Thoracic aorta (tissue), 2 donors: ENCODE results near the gene SIPA1L3. TPM values are rescaled to one million over a fixed set of nuclear protein-coding genes. Genes with fewer than 3 reads are reported as not detected.
A peak's percentile ranks its signal among the peaks of the same experiment; 100 is the strongest.

ENCODE experiments used
- ATAC-seq: fragments of 150-250 bp; one replicate; pipeline ENCODE4 v1.8.0; 2017; ENCODE audit warnings: low read depth; ENCODE audit not compliant: insufficient number of reproducible peaks, low FRiP score
- DNase-seq: peaks from one replicate; pipeline ENCODE4 v3.0.0-alpha.2; 2020; ENCODE audit warnings: low spot score
- H3K27ac ChIP-seq, 2 donors: fragments of 200-600 bp; sonication (generic); 1 replicate in 1 of 2; 2 replicates in 1 of 2; pipeline ENCODE4 v1.5.1; 2016; ENCODE audit warnings: mild to moderate bottlenecking in 2 of 2, moderate library complexity in 2 of 2
- H3K27me3 ChIP-seq: fragments of 200-600 bp; sonication (generic); replicated peaks from 2 replicates; pipeline ENCODE4 v1.6.0; 2016; ENCODE audit warnings: mild to moderate bottlenecking; ENCODE audit not compliant: insufficient read depth
- H3K36me3 ChIP-seq: fragments of 200-600 bp; sonication (generic); one replicate; pipeline ENCODE4 v1.5.1; 2016
- H3K4me1 ChIP-seq, 2 donors: fragments of 200-600 bp; sonication (generic); 1 replicate in 1 of 2; 2 replicates in 1 of 2; pipeline versions ENCODE4 v1.5.1 to v1.6.0; 2016; ENCODE audit warnings: low read depth in 2 of 2, mild to moderate bottlenecking in 1 of 2; ENCODE audit not compliant: control insufficient read depth in 1 of 2
- H3K4me3 ChIP-seq: fragments of 200-600 bp; sonication (generic); 2 replicates; pipeline ENCODE4 v1.5.1; 2016; ENCODE audit warnings: mild to moderate bottlenecking
- H3K9me3 ChIP-seq: fragments of 200-600 bp; sonication (generic); 2 replicates; pipeline ENCODE4 v1.5.1; 2016
- total RNA-seq, 2 donors: library from RNA; depleted of rRNA; stranded (reverse); fragments of >200 nt; gene quantifications; one replicate each; pipeline versions ENCODE4 v1.1.0 to v1.2.3, GENCODE V29; 2016
- TF ChIP-seq, protein P1 (sequence below): fragments of 200-600 bp; sonication (generic); IDR thresholded peaks from one replicate; pipeline ENCODE4 v1.5.1; 2019; ENCODE audit warnings: antibody characterized with exemption

Gene SIPA1L3
- total RNA-seq, 2 donors from 2014 or later, result 14.5 to 39.4 TPM

- TF ChIP-seq, protein P1, sequence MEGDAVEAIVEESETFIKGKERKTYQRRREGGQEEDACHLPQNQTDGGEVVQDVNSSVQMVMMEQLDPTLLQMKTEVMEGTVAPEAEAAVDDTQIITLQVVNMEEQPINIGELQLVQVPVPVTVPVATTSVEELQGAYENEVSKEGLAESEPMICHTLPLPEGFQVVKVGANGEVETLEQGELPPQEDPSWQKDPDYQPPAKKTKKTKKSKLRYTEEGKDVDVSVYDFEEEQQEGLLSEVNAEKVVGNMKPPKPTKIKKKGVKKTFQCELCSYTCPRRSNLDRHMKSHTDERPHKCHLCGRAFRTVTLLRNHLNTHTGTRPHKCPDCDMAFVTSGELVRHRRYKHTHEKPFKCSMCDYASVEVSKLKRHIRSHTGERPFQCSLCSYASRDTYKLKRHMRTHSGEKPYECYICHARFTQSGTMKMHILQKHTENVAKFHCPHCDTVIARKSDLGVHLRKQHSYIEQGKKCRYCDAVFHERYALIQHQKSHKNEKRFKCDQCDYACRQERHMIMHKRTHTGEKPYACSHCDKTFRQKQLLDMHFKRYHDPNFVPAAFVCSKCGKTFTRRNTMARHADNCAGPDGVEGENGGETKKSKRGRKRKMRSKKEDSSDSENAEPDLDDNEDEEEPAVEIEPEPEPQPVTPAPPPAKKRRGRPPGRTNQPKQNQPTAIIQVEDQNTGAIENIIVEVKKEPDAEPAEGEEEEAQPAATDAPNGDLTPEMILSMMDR, result no peak
- peaks cover 11% of the 10 kb centered on the region for H3K9me3 ChIP-seq
- ATAC-seq (no peak), DNase-seq (no peak)
- H3K4me1 ChIP-seq, result no peaks in the 10 kb centered on the region
- no peaks in the 10 kb centered on the region for H3K27me3 ChIP-seq
- H3K4me3 ChIP-seq, result no peak overlapping the region
- H3K36me3 ChIP-seq, result peaks cover 23% of the 10 kb centered on the region
- no peak overlapping the region for H3K27ac ChIP-seq
Observed at GRCh38 chr19:38164526-38164925, 257.5 kb downstream of the SIPA1L3 start.

GRCh38 chr19:38165335-38165734 lies 258.3 kb downstream of the SIPA1L3 start:
- ATAC-seq, result no peak
- H3K9me3 ChIP-seq, result peaks cover 11% of the 10 kb centered on the region
- TF ChIP-seq, protein P1, result no peak
- no peak overlapping the region for H3K27ac ChIP-seq
- DNase-seq, result no peak
- H3K27me3 ChIP-seq, result no peaks in the 10 kb centered on the region
- H3K36me3 ChIP-seq, result peaks cover 21% of the 10 kb centered on the region
- H3K4me1 ChIP-seq, result no peaks in the 10 kb centered on the region
- no peak overlapping the region for H3K4me3 ChIP-seq

DNA sequence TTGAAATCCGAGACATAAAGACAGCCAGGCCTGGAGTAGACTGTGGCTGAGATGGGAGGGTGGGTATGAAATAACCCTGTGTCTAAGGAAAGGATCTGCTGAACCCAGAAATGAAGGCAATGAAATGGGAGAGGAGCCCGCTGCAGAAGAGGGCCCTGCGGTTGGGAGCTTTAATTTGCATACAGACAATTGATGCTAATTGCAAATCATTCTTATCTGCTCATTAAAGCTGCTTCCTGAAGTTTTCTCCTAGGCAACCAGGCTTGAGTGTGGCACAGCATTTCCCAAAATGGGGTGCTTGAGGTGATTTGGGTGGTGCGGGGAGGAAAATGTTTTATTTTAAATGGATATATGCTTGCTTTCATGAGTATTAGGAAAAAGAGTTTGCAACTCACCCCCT lies 261.6 kb downstream of the SIPA1L3 start:
- peaks cover 11% of the 10 kb centered on the region for H3K36me3 ChIP-seq
- TF ChIP-seq, protein P1, result no peak
- ATAC-seq, result no peak

GRCh38 chr19:38170334-38170733 lies 263.3 kb downstream of the SIPA1L3 start:
- H3K27me3 ChIP-seq, result no peaks in the 10 kb centered on the region
- no peak for DNase-seq
- H3K4me3 ChIP-seq, result no peak overlapping the region
- H3K4me1 ChIP-seq, result peaks cover 3 to 27% of the 10 kb centered on the region in 2 donors
- peaks cover 4% of the 10 kb centered on the region for H3K36me3 ChIP-seq
- H3K27ac ChIP-seq, result no peak overlapping the region
- ATAC-seq, result no peak
- H3K9me3 ChIP-seq, result no peaks in the 10 kb centered on the region
- TF ChIP-seq, protein P1, result no peak

More for the DNA sequence above, 261.6 kb downstream of the SIPA1L3 start:
- Histone ChIP-seq H3K9me3 (no peaks in the 10 kb centered on the region), H3K27ac (no peak overlapping the region), H3K4me3 (no peak overlapping the region), H3K4me1 (peaks cover 3 to 21% of the 10 kb centered on the region in 2 donors), H3K27me3 (no peaks in the 10 kb centered on the region)
- DNase-seq, result no peak

DNA sequence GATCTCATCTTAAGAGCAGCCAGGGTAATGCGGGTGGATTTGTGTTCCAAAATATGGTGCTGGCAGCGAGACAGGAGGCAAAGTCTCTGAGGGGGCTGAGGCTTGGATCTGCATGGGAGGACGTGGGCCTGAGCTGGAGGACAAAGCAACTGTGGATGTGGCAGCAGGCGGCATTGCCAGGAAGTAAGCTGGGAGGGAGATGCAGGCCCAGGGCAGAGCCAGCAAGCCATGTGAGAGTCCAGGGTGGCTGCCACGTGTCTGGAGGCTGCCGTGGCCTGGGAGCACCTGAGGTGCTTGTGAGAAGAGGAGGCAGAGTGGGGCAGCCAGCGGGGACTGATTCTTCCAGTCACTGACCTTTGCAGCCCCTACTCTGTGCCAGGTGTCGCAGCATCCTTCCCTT lies 265.0 kb downstream of the SIPA1L3 start:
- ATAC-seq (no peak), DNase-seq (no peak)
- Histone ChIP-seq H3K27ac (peak overlapping the region; percentile 67 to 72), H3K4me1 (peaks cover 3 to 27% of the 10 kb centered on the region in 2 donors), H3K9me3 (no peaks in the 10 kb centered on the region), H3K4me3 (no peak overlapping the region), H3K27me3 (no peaks in the 10 kb centered on the region), H3K36me3 (no peaks in the 10 kb centered on the region)
- TF ChIP-seq, protein P1, result no peak
